ENCODE data around the gene CPA1. TPM values are rescaled to one million over a fixed set of nuclear protein-coding genes. Genes with fewer than 3 reads are reported as not detected.

The CPA1 gene
- total and polyA plus RNA-seq, 10 of the 15 experiments (the other 5 are each of a cell fraction or from before 2014, with no cell fraction given) = 8.0 TPM; not detected in 9

DNA sequence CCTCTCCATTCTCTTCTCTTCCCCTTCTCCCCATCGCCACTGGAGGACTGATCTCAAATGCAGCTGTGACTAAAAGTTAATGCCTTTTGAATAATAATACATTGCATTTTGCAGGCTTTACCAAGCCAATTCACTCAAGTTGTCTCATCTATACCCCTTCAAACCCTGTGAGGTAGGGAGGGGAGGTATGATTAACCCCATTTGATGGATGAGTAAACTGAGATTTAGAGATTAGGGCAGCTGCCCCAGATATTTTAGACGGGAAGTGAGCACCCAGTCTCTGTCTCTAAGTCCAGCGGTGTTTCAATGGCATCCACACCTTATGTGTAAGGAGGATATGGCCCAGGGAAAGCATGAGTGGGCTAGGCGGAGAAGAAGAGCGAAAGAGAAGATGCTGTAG is 34.6 kb upstream of the CPA1 start:
- TF ChIP-seq HCFC1 (IDR thresholded peaks at IDR 0.05; ENCODE audit: low read length) (no peak), HDGF (IDR thresholded peaks at IDR 0.05) (no peak), BHLHE40 (IDR thresholded peaks at IDR 0.05; ENCODE audit: borderline replicate concordance in 1 of 2, low read depth in 2 of 2, low read length in 1 of 2) (no peak), HDAC2 (IDR thresholded peaks at IDR 0.05) (no peak)
- TF ChIP-seq, protein P1, sequence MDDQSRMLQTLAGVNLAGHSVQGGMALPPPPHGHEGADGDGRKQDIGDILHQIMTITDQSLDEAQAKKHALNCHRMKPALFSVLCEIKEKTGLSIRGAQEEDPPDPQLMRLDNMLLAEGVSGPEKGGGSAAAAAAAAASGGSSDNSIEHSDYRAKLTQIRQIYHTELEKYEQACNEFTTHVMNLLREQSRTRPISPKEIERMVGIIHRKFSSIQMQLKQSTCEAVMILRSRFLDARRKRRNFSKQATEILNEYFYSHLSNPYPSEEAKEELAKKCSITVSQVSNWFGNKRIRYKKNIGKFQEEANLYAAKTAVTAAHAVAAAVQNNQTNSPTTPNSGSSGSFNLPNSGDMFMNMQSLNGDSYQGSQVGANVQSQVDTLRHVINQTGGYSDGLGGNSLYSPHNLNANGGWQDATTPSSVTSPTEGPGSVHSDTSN (IDR thresholded peaks at IDR 0.05; ENCODE audit: insufficient replicate concordance, low read depth, low read length) = no peak
- SMC1A ChIA-PET (ENCODE audit: uncharacterized antibody, unreplicated experiment) = interaction anchor here (0.7 kb wide), 1 partner anchor 102 kb away, joined by 3 read pairs; no protein-coding TSS in a partner anchor
- H3K27ac ChIP-seq (ENCODE audit: control insufficient read depth, insufficient read depth) = no peak overlapping the region
- no peaks in the 10 kb centered on the region for H3K27me3 ChIP-seq (replicated peaks in 1 of 2; ENCODE audit: control insufficient read depth in 2 of 2, insufficient read depth in 2 of 2, low read length in 1 of 2)
- 48% methylated on average over 4 of the region's 5 CpGs for WGBS (ENCODE audit: insufficient coverage, insufficient replicate concordance, low lambda C conversion rate, missing lambda C conversion rate)
- H4K20me1 ChIP-seq (ENCODE audit: control insufficient read depth, insufficient read depth) = no peaks in the 10 kb centered on the region
- H3K36me3 ChIP-seq (ENCODE audit: control insufficient read depth in 2 of 2, insufficient read depth in 2 of 2, low read length in 1 of 2) = no peaks in the 10 kb centered on the region
- in situ Hi-C loops (cut with MboI) = no loop called here
- H3K4me1 ChIP-seq (ENCODE audit: control insufficient read depth, insufficient read depth, low read length) = peaks cover 10% of the 10 kb centered on the region
- DNase-seq (ENCODE audit: low read depth, low spot score) (no peak), ATAC-seq (no peak), FAIRE-seq (no peak)
- intact Hi-C loops (cut with micrococcal nuclease; ENCODE audit: unreplicated experiment) = no loop called here
- no TSS peak for BruUV-seq (replicated peaks)
- CTCF ChIA-PET = interaction anchor here (0.9 to 1.0 kb wide), 2 partner anchors 11 to 173 kb away, joined by 3 read pairs; no protein-coding TSS in a partner anchor
- no peak overlapping the region for H2AFZ ChIP-seq (ENCODE audit: control insufficient read depth, low read depth, low read length)
- H3K4me2 ChIP-seq (ENCODE audit: control insufficient read depth, insufficient read depth) = no peak overlapping the region
- H3K4me3 ChIP-seq = no peak overlapping the region
- no peaks in the 10 kb centered on the region for H3K79me2 ChIP-seq (ENCODE audit: control insufficient read depth, insufficient read depth, low read length)
- H3K9me3 ChIP-seq (replicated peaks; ENCODE audit: control insufficient read depth, insufficient read depth, low read length) = no peaks in the 10 kb centered on the region
- POLR2A ChIA-PET = interaction anchor here (1.1 kb wide), 1 partner anchor 10 kb away, joined by 3 read pairs; no protein-coding TSS in a partner anchor
- RAD21 ChIA-PET (ENCODE audit: unreplicated experiment) = no interaction called here
- no peak overlapping the region for H3K9ac ChIP-seq (ENCODE audit: control insufficient read depth, insufficient read depth, low read length)
